Stimulated activated naive CD8-positive, alpha-beta T cell treated with anti-CD3 and anti-CD28 coated beads, Interleukin-15, Interleukin-2, amounts not matched to agents 100 U/mL and 50 U/mL, for 24 hours (primary cell): ENCODE data around the gene IFNB1.

Experiments used
- ATAC-seq: fragments of 150-1000 bp; cut with Tn5 transposase; one replicate; pipeline ENCODE4 v1.10.0; 2021
- DNase-seq: peaks from one replicate; pipeline ENCODE4 v3.0.0; 2021

The IFNB1 gene

GRCh38 chr9:21077781-21078180 lies at the start of gene IFNB1:
IFNB1 (minus strand) TSS chr9:21077942; CDS start chr9:21077869, 73 bp downstream.
- no peak for DNase-seq
- no peak for ATAC-seq

- ATAC-seq: peak; percentile 62
- no peak for DNase-seq
Observed at GRCh38 chr9:21121595-21122251, 44.0 kb upstream of the IFNB1 start.

GRCh38 chr9:21121079-21121478 lies 43.3 kb upstream of the IFNB1 start:
- peak; percentile 20 for DNase-seq
- ATAC-seq: peak; percentile 82

GRCh38 chr9:21119093-21119770 lies 41.5 kb upstream of the IFNB1 start:
- ATAC-seq (no peak), DNase-seq (no peak)

- DNase-seq: no peak
- no peak for ATAC-seq
Observed at GRCh38 chr9:21114311-21114710, 36.6 kb upstream of the IFNB1 start.

- DNase-seq: no peak
- peak; percentile 82 for ATAC-seq
Observed at GRCh38 chr9:21110708-21111576, 33.2 kb upstream of the IFNB1 start.

GRCh38 chr9:21104787-21105186 lies 27.0 kb upstream of the IFNB1 start:
- ATAC-seq (no peak), DNase-seq (no peak)

GRCh38 chr9:21102305-21102704 lies 24.6 kb upstream of the IFNB1 start:
- no peak for DNase-seq
- ATAC-seq: no peak

GRCh38 chr9:21097817-21098216 lies 20.1 kb upstream of the IFNB1 start:
- no peak for ATAC-seq
- DNase-seq: no peak

- ATAC-seq (no peak), DNase-seq (no peak)
Observed at GRCh38 chr9:21096901-21097255, 19.1 kb upstream of the IFNB1 start.

GRCh38 chr9:21096172-21096900 lies 18.6 kb upstream of the IFNB1 start:
- ATAC-seq: peak; percentile 83
- peak; percentile 25 for DNase-seq

GRCh38 chr9:21095561-21095960 lies 17.8 kb upstream of the IFNB1 start:
- no peak for DNase-seq

GRCh38 chr9:21086538-21086937 lies 8.8 kb upstream of the IFNB1 start:
- DNase-seq: no peak

More at GRCh38 chr9:21095561-21095960, 17.8 kb upstream of the IFNB1 start:
- ATAC-seq: no peak

GRCh38 chr9:21085005-21085404 lies 7.3 kb upstream of the IFNB1 start:
- ATAC-seq (no peak), DNase-seq (no peak)

More at GRCh38 chr9:21086538-21086937, 8.8 kb upstream of the IFNB1 start:
- no peak for ATAC-seq

GRCh38 chr9:21084242-21084850 lies 6.6 kb upstream of the IFNB1 start:
- DNase-seq (no peak), ATAC-seq (no peak)

- no peak for DNase-seq
- ATAC-seq: no peak
Observed at GRCh38 chr9:21082671-21083070, 4.9 kb upstream of the IFNB1 start.

GRCh38 chr9:21081999-21082398 lies 4.3 kb upstream of the IFNB1 start:
- DNase-seq: no peak
- peak; percentile 72 for ATAC-seq

- ATAC-seq: no peak
- DNase-seq: no peak
Observed at GRCh38 chr9:21081451-21081850, 3.7 kb upstream of the IFNB1 start.

- no peak for ATAC-seq
Observed at GRCh38 chr9:21080793-21081192, 3.1 kb upstream of the IFNB1 start.

GRCh38 chr9:21078702-21079101 lies 960 bp upstream of the IFNB1 start:
- ATAC-seq (no peak), DNase-seq (no peak)

More at GRCh38 chr9:21080793-21081192, 3.1 kb upstream of the IFNB1 start:
- no peak for DNase-seq

GRCh38 chr9:21075484-21075883 lies 2.3 kb downstream of the IFNB1 start:
- DNase-seq: no peak
- no peak for ATAC-seq

- no peak for ATAC-seq
- no peak for DNase-seq
Observed at GRCh38 chr9:21070906-21071305, 6.8 kb downstream of the IFNB1 start.
